NCI-H1930 (cell line): ENCODE results near the gene DNER.
"Not testable (repeated sequence)": the region's sequence is repeated elsewhere in the genome, so short reads cannot be mapped to it uniquely, and the experiment has no call there.

Experiments
- DNase-seq, 2 experiments: peaks; one replicate each; lab custom pipeline; 2025; lab: John Stamatoyannopoulos, UW

Gene DNER

DNA sequence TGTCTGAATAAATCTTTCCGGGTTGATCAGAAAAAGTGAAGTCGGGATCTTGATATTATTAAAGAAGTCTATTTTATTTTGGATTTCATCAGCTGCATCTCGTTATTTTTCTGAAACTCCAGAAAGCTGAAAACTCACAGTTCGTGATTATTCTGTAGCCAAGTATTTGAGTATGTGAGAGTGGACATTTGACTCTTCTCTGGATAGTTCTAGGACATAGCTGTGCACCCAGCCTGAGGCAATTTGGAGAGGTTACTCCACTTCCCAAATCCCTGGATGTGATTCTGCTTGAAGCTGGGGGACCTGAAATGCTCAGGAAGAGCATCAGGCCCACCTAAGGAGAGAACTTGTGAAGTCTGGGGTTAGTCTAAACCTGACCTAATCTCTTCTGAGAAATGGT, 325.6 kb downstream of the DNER start:
- DNase-seq = no peak

DNA sequence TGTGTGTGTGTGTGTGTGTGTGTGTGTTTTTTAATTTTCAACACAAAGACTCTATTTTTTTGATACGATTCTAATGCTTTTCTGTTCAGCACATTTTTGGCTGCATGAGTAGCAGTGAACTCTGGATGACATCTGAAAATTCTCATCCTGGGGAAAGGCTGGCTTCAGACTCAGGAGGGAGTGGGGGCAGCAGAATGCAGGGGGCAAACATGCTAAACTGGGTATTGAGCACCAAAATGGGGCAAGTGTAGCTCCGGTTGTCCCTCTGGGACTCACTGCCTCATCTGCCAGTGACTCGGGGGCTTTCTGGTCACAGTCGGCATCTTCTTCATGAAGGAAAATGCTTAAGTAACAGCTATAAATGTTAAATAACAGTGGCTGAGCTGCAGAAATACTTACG, 326.5 kb downstream of the DNER start:
- DNase-seq = no peak

DNA sequence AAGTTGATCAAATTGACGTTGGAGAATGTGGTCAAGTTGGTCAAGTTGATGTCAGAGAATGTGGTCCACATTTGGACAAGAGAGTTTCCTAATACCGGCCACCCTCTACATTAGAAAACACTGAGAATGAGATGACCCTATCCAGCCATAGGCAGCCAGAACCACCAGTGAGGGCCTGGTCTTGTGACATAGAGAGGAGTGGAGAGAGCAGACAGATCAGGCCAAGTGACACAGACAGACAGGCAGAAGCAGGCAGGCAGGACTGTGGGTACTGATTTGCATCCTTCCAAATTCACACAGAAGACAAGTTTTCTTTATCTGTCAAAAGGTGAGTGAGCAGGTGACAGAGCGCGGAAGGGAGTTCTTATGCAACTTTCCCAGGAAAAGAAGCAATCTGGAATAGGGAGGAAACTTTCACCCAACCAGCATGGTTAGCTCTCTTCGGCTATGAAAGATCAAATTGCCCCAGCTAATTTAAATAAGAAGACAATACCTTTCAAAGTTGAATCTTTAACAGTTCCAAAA, 334.2 kb downstream of the DNER start:
- DNase-seq = no peak

DNA sequence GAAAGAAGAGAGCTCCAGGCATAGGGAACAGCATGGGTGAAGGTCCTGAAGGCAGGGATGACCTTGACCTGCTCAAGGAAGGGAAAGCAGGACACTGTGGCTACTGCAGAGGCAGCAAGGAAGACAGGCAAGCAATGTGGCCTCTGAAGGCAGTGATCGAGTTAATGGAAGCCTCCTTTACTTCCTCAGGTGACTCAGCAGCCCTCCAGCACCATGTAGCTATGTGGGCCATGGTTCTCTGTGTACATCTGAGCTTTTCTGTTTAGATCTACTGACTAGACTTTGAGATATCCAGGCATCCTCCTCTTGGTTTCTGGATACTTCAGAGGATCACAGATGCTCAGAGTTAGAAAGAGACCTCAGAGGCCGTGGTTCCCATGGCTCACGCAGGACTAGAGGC, 336.0 kb downstream of the DNER start:
- DNase-seq = no peak

DNA sequence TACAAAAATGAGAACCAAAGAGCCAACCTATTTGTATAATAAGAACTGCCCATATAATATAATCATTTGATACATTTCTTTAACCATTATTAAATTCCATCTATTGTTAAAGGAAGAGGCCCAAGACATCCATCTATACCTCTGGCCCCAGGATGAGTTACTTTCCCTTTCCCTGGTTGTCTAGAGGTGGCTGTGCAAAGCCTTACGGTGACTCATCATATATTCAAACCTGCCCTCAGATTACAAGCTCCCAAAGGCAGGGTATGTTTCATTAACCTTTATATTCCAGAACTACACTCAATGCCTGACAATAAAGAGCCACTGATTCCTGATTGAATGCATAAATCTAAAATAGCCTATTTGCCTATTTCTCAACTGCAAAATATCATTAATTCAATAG, 337.5 kb downstream of the DNER start:
- DNase-seq = no peak

DNA sequence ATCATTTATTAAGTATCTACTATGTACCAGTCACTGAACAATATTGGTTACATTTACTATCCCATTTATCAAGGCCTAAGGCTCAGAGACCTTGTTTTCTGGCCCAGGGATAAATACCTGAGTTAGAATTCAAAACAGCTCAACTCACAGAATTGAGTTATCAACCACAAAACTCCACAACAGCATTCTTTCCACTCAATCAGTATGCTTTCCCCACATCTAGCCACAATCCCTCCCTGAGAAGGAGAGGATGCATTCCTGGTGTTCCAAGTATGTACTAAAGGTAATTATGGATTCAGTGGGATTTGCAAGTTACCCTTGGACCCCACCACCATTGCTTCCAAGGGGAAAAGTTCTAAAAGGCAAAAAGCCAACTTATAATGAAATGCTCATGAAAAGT, 339.1 kb downstream of the DNER start:
- DNase-seq = no peak

DNA sequence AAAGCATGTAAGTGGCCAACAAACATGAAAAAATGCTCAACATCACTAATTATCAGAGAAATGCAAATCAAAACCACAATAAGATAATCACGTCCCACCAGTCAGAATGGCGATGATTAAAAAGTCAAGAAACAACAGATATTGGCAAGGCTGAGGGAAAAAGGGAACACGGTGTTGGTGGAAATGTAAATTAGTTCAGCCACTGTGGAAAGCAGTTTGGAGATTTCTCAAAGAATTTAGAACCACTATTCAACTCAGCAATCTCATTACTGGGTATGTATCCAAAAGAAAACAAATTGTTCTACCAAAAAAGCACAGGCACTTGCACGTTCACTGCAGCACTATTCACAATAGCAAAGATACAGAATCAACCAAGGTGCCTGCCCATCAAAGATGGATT, 341.0 kb downstream of the DNER start:
- not testable (repeated sequence) for DNase-seq

DNA sequence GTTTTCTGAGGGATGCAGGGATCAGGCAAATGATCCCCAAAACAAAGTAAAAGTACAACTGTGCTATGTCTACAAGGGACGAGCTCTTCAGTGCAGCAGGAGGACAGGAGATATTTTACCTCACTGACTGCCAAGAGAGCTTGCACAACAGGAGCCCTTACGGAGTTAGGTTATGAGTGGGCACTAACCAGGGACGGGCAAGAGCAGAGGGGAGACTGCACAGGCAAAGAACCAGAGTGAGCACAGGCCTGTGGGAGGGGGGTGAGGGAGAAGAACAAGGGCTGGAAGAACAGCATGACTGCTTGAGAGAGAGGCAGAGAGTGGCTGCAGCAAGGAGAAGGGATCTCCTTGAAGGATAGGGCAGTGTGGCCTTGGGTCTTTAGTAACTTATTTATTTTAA, 342.1 kb downstream of the DNER start:
- no peak for DNase-seq

DNA sequence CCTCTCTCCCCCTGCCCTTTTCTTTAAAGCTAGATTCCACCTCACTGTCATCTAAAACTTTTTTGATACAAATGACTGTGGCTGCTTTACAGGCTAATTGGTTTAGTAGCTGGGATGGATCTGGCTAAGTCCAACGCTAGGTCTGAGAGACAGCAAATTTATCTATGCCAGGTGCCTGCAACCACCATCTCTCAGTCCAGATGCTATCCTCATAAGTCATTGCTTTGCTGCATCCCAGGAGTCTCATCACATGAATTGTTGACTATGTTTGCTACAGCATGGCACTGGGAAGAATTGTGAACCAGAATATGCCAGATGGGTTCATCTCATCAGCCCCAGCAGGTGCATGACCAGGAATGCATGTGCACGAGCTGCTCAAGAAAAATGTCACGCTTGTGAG, 343.3 kb downstream of the DNER start:
- no peak for DNase-seq

DNA sequence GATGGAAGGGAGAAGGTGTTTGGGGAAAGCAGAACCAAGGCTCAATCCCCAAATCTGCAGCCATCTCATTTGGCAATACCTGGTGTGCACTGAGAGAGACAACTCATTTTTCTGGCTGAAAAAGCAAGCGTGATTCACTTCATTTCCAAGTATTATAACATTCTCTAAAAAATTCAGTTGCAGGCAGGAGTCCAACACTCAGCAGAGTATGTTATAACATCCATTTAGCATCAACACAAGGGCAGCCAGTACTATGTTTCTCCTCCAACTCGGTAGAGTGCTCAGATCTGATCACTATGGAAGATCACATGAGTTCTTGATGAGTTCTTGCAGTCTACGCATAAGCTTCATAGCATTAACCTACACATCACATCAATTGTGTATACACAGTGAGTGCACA, 343.8 kb downstream of the DNER start:
- DNase-seq = no peak

DNA sequence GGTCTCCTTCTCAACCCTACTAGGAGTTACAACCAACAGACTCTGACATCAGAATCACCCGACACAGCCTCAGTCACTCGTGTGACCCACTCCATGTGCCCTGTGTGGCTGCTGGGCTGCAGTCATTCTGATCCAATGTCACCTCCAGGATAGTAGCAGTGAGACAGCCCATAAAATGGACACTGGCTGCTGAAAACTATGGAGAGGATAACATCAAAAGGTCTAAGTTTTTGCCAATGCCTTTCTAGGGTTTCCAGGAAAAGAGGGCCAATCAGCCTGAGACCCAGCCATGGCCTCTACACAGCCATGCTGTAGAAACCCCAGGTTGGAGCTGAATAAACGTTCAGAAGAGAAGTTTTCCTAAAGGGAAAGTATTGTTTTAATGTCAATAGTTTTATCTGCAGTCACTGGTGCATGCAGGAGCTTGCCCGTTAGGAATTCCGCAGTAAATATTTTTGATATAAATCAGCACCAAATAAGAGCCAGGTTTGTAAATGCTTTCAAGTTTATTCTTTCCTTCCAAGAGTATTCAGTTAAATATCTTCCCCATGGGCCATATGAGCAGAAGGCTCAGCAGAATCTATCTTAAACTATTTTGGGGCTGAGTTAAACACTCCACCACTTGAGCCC, 351.1 kb downstream of the DNER start:
- no peak for DNase-seq

DNA sequence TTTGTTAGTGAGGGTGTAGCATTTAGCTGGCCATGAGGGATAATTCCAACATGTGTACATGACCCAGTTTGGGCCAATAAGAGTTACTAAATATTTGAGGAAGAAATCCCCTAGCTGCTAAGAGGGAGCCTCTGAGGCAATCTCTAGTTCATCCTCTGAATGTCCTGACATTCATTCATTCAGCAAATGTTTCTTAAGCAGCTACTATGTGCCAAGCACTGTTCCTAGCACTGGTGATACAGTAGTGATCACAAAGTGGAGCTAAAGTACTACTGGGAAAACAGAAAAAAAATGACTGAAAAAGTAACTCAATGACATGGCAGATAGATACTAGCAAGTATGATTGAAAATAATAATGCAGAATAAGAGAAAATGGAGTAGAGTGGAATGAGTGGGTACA, 363.5 kb downstream of the DNER start:
- DNase-seq = no peak

DNA sequence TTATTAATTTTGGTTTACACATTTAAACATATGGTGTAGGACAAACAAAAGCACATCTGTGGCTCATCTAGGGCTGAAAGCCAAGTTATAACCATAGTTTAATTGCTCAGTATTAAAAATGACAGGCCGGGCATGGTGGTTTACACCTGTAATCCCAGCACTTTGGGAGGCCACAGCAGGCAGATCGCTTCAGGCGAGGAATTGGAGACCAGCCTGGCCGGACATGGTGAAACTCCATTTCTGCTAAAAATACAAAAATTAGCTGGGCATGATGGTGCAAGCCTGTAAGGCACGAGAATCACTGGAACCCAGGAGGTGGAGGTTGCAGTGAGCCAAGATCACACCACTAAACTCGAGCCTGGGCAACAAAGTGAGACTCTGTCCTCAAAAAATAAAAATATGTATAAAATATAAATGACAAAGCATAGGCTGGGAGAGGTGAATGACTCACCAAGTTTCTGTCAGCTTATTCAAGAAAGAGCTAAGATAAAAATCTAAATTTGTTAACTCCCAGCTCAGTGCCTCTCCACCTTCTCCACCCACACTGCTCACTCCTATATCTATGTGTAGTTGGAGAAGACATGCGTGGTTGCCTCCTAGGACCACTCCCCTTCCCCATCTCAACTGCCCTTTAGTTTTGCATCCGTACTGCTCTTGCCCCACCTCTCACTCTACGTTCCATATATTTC, 364.1 kb downstream of the DNER start:
- no peak for DNase-seq

DNA sequence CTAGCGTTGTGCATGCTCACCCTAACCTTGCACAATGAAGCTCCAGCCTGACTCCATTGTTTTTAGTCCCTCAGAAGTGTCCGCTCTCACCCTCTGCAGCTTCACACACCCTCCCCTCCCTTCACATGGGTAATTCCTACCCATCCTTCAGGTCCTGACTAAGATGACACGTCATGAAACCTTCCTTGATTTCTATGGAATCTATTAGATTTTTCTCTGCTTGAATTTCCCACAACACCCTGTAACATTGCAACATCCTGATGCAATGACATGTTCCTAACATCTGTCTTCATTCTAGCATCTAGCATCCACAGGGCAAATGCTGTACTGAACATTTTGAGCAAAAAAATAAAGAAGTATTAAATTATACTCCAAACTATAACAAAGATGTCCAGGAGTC, 366.2 kb downstream of the DNER start:
- no peak for DNase-seq

DNA sequence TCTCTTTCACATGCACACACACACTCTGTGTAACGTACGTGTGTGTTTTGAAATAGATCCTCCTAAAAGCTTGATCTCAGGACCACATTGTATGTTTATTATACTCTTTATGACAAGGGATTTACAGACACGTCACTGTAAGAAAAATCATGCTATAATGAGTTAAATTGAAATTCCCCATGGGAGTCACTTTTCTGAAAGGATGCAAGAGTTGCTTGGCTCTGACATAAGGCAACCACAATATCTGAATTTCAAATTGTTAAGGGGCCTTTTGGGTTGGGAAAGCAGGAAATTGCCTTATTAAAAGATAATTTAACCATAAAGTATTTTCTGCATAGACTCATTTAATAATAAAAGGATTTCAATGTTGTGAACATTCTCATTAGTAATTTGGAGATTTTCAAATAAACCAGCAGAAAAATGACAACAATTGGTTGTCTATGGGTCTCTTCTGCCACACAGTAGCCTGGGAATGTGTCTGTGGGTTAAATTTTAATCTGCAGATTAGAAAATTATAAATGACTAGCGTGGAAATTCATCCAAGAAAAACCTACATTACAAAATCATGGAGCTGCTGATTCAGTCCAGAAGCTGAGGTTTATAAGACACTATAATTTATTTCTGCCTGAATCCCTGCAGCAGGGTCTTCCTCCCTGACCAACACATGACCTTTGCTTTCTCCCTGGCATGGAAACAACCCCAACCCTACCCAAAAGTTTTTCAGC, 367.4 kb downstream of the DNER start:
- DNase-seq = no peak

DNA sequence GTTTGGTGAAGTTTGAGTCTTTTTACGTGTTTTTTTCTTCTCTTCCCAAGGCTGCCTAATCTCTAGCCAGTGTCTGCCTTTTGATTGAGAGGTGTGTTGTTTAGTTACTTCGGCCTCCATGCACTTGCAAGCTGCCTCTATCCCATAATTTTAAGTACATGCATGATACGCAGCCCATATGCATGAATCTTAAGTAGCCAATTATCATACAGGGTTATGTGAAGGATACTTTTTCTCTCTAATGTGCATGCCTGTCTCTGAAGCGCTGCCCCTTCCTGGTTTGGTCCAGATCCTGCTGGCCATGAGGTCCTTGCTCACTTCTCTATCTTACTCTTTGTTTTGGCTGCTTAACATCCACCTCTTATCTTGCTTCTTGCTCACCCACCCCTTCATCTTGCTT, 369.4 kb downstream of the DNER start:
- no peak for DNase-seq

DNA sequence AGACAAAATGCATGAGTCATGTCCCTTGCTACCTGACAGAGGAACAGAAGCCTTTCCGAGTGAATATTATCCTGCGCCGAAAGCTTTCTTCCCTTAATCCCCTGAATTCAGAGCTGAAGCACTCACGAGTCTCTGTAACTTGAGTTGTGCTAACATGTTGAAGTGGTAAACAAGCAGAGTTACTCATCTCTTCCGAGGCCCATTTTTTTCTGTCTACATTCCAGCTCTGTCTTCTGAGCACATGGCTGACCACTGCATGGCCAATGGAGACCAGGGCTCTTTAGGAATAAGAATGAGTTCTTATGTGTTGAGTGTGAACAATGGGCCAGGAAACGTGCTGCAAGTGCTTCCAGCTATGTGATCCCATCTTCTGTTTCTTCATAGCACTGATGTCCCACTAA, 370.2 kb downstream of the DNER start:
- no peak for DNase-seq

DNA sequence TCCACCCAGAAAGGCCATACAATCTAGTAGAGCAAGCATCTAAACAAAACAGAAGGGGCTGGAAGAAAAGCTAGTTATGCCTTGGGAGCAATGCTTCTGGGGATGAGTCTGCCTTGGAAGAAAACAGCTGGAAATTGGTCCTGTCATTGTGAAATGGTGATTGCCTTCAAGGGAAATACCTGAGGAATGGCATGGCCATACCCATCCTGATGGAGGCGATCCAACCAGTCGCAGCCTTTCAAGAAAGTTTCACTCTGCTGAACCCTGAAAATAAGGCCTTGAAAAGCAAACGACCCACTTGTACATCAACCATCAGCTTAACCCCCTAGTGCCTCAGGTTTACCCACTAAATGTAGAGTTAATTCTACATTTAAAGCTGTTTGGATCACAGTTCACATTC, 370.7 kb downstream of the DNER start:
- DNase-seq = no peak

DNA sequence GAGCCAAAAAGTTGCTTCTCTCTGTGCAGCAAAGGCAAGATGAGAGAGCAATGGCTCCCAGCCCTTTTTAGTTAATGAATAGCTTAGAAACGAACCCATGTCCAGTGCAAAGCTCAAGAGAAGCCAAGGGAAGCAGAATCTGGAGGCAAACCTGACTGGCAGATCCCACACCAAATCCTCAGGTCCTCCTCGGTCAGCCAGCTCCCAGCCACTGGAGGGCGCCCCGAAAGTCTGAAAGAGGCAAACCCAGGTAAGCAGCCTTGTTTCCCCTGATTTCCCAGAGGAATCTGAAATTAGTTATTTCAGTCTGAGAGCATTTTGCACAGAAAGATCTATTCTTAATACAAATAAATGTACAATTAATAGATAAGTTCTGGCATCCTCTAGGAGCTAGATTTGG, 372.0 kb downstream of the DNER start:
- DNase-seq = peak in 1 of 2 experiments; percentile 21

DNA sequence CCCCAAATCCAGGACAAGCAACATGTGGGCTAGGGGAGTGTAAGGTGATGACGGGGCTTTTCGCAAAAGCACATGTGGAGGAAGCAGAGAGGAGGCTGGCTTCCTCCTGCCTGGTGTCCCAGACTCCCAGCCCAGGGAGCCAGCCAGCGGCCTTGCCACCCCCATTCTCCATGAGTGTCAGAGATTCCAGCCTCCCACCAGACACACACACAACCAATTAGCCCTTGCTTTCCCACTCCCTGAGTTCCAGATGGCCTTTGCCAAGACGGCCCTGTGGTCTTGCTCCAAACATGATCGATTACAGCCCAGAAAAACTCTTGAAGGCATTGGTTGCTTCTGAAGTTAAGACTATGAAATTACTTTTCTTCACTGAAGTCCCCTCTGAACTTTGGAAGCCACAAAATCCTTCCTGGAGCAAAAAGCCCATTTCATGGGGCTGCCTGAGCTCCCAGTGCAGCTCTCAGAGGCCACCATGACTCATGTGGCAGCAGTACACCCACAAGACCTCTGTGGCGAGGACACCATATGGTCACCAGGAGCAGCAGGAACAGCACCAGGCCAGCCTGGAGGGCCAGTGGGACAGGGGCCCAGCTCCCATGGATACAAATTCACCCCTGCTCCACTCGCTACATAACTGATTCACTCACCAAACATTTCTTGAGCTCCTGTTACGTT, 374.1 kb downstream of the DNER start:
- no peak for DNase-seq

DNA sequence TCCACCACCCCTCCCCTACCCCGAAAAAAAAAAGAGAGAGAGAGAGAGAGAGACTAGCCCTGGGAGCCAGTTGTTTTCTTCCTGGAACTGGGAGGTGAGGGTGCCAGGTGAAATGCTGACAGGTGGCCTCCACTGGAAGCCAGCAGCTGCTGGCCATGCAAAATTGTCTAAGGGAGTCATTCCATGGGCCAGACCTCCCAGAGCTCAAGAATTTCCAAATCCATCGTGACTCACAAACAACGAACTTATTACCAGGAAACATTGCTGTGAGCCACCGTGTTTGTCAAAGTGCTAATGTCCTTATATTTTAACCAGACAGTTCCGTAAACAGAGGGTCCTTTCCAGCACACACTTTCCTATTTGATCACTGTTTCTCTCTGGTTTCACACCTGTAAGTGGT, 374.7 kb downstream of the DNER start:
- no peak for DNase-seq

DNA sequence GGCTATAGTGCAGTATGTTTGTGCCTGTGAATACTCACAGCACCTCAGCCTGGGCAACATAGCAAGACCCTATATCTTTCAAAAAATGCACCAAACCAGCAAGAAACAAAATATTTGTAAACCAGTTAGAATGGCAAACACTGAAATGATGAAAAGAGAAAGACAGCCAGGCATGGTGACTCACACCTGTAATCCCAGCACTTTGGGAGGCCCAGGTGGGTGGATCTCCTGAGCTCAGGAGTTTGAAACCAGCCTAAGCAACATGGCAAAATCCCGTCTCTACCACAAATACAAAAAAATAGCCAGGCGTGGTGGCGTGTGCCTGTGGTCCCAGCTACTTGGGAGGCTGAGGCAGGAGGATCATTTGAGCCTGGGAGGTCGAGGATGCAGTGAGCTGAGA, 375.2 kb downstream of the DNER start:
- not testable (repeated sequence) for DNase-seq

DNA sequence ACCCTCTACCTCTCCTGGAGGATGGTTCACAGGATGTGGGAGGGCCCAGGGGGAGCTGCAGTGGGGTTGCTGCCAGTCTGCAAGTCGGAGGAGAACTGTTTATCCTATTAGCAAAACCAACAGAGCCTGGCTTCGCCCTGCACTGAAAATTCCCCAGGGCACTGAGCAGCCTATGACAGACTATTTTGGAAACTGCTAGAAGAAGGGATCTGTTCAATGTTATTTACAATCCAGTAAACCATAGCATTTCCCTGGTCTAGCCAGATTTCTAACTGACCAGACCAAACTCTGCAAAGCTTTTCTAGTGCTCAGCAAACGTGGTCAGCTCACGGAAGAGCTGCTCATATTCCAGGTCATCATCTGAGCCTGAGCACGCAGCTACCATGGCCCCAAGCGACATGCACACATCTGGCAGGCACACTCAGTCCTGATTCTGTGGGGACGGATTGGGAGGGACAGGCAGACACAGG, 378.4 kb downstream of the DNER start:
- DNase-seq = peak in 1 of 2 experiments; percentile 33
